Measurements from ENCODE around the gene HMCN1.

DNA sequence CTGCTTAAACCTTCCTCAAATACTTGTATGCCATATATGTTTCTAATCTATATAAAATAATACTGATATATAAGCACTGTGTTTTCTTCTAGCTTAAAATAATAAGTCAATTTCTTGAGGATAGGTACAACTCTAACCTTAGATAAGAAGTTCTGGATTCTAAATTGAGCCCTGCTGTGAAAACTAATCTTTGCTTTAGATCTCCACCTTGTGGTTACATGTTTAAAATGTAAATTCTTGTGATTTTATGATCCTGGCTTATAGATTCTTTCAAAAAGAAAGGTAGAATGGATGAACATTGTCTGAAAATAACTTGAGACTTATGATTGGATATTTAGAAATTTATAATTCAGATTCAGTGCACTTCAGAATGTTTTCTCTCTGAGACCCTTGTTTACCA, 38.9 kb upstream of the HMCN1 start:
- TF ChIP-seq FOXK2 (IDR thresholded peaks at IDR 0.05) (no peak), TARDBP (IDR thresholded peaks at IDR 0.05) (no peak), FOXM1 (IDR thresholded peaks at IDR 0.05; ENCODE audit: borderline replicate concordance) (no peak), ELF4 (IDR thresholded peaks at IDR 0.05) (no peak), ARNT (IDR thresholded peaks at IDR 0.05) (no peak), ZNF384 (IDR thresholded peaks at IDR 0.05) (no peak), CTBP1 (IDR thresholded peaks at IDR 0.05; ENCODE audit: borderline replicate concordance) (no peak), SP1 (IDR thresholded peaks at IDR 0.05) (no peak), BHLHE40 (IDR thresholded peaks at IDR 0.05; ENCODE audit: borderline replicate concordance) (no peak)
